Prostate gland (tissue), 2 donors: ENCODE measurements around the gene AMPH.

Source experiments
- CTCF ChIP-seq, 4 experiments: fragments of 200-600 bp in 2 of 4; fragments of 450-650 bp in 2 of 4; sonication (generic) in 2 of 4; IDR thresholded peaks; 1 replicate in 3 of 4; 2 replicates in 1 of 4; pipeline ENCODE4 v1.5.1; 2016 to 2019; ENCODE audit warnings: antibody characterized with exemption in 4 of 4, mild to moderate bottlenecking in 2 of 4, moderate library complexity in 2 of 4
- POLR2A ChIP-seq: fragments of 450-650 bp; IDR thresholded peaks from one replicate; pipeline ENCODE4 v1.6.1; 2016; ENCODE audit warnings: antibody characterized with exemption, mild to moderate bottlenecking
- POLR2AphosphoS5 ChIP-seq: sonication (generic); formaldehyde crosslinking; IDR thresholded peaks from one replicate; pipeline ENCODE4 v1.6.1; 2017; ENCODE audit warnings: antibody characterized with exemption

DNA sequence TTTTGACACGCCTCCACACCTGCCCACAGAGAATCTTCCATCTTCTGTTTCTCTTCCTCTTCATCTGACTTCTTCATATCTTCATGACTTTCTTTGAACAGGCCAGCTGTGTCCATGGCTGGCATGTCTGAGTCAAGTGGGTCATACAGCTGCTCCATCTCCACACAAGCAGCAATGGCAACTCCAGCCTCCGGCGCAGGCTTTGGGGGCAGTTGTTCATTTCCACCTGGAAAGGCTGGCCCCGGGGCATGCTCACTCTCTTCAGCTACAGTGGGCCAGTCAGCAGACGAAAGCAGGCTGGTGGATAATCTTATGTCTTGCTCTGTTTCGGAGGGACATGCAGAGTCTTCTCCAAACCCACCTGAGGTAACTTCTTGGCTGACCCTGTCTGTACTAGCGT is 202.1 kb downstream of the AMPH start:
- no peak for TF ChIP-seq POLR2AphosphoS5
- TF ChIP-seq POLR2A, result no peak
- TF ChIP-seq CTCF (IDR thresholded peaks at IDR 0.05), result no peak
